ENCODE measurements around the gene PUS7. TPM values are rescaled to one million over a fixed set of nuclear protein-coding genes. Genes with fewer than 3 reads are reported as not detected.

PUS7 gene
- total RNA-seq, 6 donors from 2014 or later, result 7.3 to 16.9 (median 11.5) TPM

GRCh38 chr7:105487579-105488571 is 34.2 kb downstream of the PUS7 start:
- Histone ChIP-seq H3K36me3 (peaks cover 0 to 6% (median 5%) of the 10 kb centered on the region in 4 donors), H3K4me1 (peaks cover 0 to 16% (median 10%) of the 10 kb centered on the region in 4 donors), H3K4me3 (no peak overlapping the region), H3K27me3 (no peaks in the 10 kb centered on the region), H3K27ac (peak overlapping the region in 3 of 4 donors; percentile 35 to 78 (median 75)), H3K9me3 (no peaks in the 10 kb centered on the region)
- TF ChIP-seq POLR2A (IDR thresholded peaks at IDR 0.05) (no peak), POLR2AphosphoS5 (IDR thresholded peaks at IDR 0.05) (peak; percentile 45 to 60), CTCF (IDR thresholded peaks at IDR 0.05) (peak in 2 of 6 experiments; percentile 36 to 48), EP300 (IDR thresholded peaks at IDR 0.05) (peak in 2 of 4 donors; percentile 89 to 90)
- peak; percentile 56 to 73 for ATAC-seq (ENCODE audit: low FRiP score in 2 of 2)
- peak in 1 of 2 donors; percentile 32 for DNase-seq
- WGBS, 2 donors, result 40 to 53% methylated on average over 5 to 6 of the region's 6 CpGs

- no peaks in the 10 kb centered on the region for H3K27me3 ChIP-seq
- no peak overlapping the region for H3K4me3 ChIP-seq
- H3K36me3 ChIP-seq, result peaks cover 0 to 7% (median 0%) of the 10 kb centered on the region in 4 donors
- no peaks in the 10 kb centered on the region for H3K9me3 ChIP-seq
- TF ChIP-seq EP300 (IDR thresholded peaks at IDR 0.05), result no peak
- no peak for TF ChIP-seq POLR2AphosphoS5 (IDR thresholded peaks at IDR 0.05)
- no peak for TF ChIP-seq CTCF (IDR thresholded peaks at IDR 0.05)
- TF ChIP-seq POLR2A (IDR thresholded peaks at IDR 0.05), result no peak
- H3K4me1 ChIP-seq, result no peaks in the 10 kb centered on the region
- ATAC-seq (ENCODE audit: low FRiP score in 2 of 2), result no peak
- no peak overlapping the region for H3K27ac ChIP-seq
- WGBS, 2 donors, result 96 to 97% methylated on average over 4 of the region's 4 CpGs
- no peak for DNase-seq
Measured at GRCh38 chr7:105480931-105481330, 41.1 kb downstream of the PUS7 start.

GRCh38 chr7:105478606-105479005 is 43.5 kb downstream of the PUS7 start:
- H3K4me1 ChIP-seq, result no peaks in the 10 kb centered on the region
- 66 to 75% methylated on average over 5 of the region's 5 CpGs for WGBS, 2 donors
- no peak overlapping the region for H3K4me3 ChIP-seq
- H3K36me3 ChIP-seq, result peaks cover 0 to 7% (median 0%) of the 10 kb centered on the region in 4 donors
- no peaks in the 10 kb centered on the region for H3K27me3 ChIP-seq
- no peaks in the 10 kb centered on the region for H3K9me3 ChIP-seq
- no peak for ATAC-seq (ENCODE audit: low FRiP score in 2 of 2)
- no peak for DNase-seq
- no peak for TF ChIP-seq CTCF (IDR thresholded peaks at IDR 0.05)
- H3K27ac ChIP-seq, result no peak overlapping the region

GRCh38 chr7:105477908-105478307 is 44.2 kb downstream of the PUS7 start:
- Histone ChIP-seq H3K9me3 (no peaks in the 10 kb centered on the region), H3K36me3 (peaks cover 0 to 7% (median 0%) of the 10 kb centered on the region in 4 donors), H3K27me3 (no peaks in the 10 kb centered on the region), H3K4me3 (no peak overlapping the region), H3K4me1 (no peaks in the 10 kb centered on the region), H3K27ac (no peak overlapping the region)
- DNase-seq (no peak), ATAC-seq (ENCODE audit: low FRiP score in 2 of 2) (no peak)
- TF ChIP-seq POLR2AphosphoS5 (IDR thresholded peaks at IDR 0.05), result no peak
- TF ChIP-seq CTCF (IDR thresholded peaks at IDR 0.05), result no peak
- no peak for TF ChIP-seq POLR2A (IDR thresholded peaks at IDR 0.05)
- 90 to 98% methylated on average over 2 of the region's 2 CpGs for WGBS, 2 donors

Data from upper lobe of left lung (tissue), 6 donors.